DOHH2 (cell line): ENCODE measurements around the gene ZNF532.
"Not testable (repeated sequence)": the region's sequence is repeated elsewhere in the genome, so short reads cannot be mapped to it uniquely, and the experiment has no call there.

Experiments used
- H3F3A ChIP-seq: fragments of 200-600 bp; sonication (generic), shearing (Covaris generic); 2 replicates; pipeline ENCODE4 v1.6.0; 2016; ENCODE audit warnings: antibody characterized with exemption, mild to moderate bottlenecking; ENCODE audit not compliant: control insufficient read depth, insufficient read depth
- H3K27ac ChIP-seq: fragments of 200-600 bp; sonication (generic); 2 replicates; pipeline ENCODE4 v1.5.1; 2014; ENCODE audit warnings: low read depth, mild to moderate bottlenecking, low read length, moderate library complexity
- H3K27me3 ChIP-seq: fragments of 200-600 bp; sonication (generic); 2 replicates; pipeline ENCODE4 v1.6.1; 2014; ENCODE audit warnings: mild to moderate bottlenecking, low read length, mixed read lengths; ENCODE audit not compliant: control insufficient read depth
- H3K36me3 ChIP-seq: fragments of 200-600 bp; sonication (generic); 2 replicates; pipeline ENCODE4 v1.6.1; 2014; ENCODE audit warnings: mild to moderate bottlenecking, low read length, moderate library complexity, mixed read lengths; ENCODE audit not compliant: control insufficient read depth
- H3K4me1 ChIP-seq: fragments of 200-600 bp; sonication (generic); 2 replicates; pipeline ENCODE4 v1.6.1; 2014; ENCODE audit warnings: mild to moderate bottlenecking, low read length, mixed read lengths; ENCODE audit not compliant: control insufficient read depth
- H3K4me2 ChIP-seq: fragments of 200-600 bp; sonication (generic); 2 replicates; pipeline ENCODE4 v1.6.0; 2014; ENCODE audit warnings: mild to moderate bottlenecking, low read length, moderate library complexity
- H3K4me3 ChIP-seq: fragments of 200-600 bp; sonication (generic); 2 replicates; pipeline ENCODE4 v1.5.1; 2014; ENCODE audit warnings: mild to moderate bottlenecking, low read length, mixed read lengths
- H3K79me2 ChIP-seq: fragments of 200-600 bp; sonication (generic); 2 replicates; pipeline ENCODE4 v1.6.1; 2014; ENCODE audit warnings: mild to moderate bottlenecking, low read length, mixed read lengths; ENCODE audit not compliant: control insufficient read depth
- H3K9me2 ChIP-seq: fragments of 200-600 bp; sonication (generic); replicated peaks from 2 replicates; pipeline ENCODE4 v1.6.1; 2014; ENCODE audit warnings: mild to moderate bottlenecking, low read length, mixed read lengths; ENCODE audit not compliant: control insufficient read depth
- H3K9me3 ChIP-seq: fragments of 200-600 bp; sonication (generic); 2 replicates; pipeline ENCODE4 v1.6.1; 2014; ENCODE audit warnings: antibody characterized with exemption, low read length, mixed read lengths; ENCODE audit not compliant: control insufficient read depth, insufficient read depth
- H4K20me1 ChIP-seq: fragments of 200-600 bp; sonication (generic); 2 replicates; pipeline ENCODE4 v1.6.0; 2014; ENCODE audit warnings: low read depth, mild to moderate bottlenecking, antibody characterized with exemption, low read length, moderate library complexity; ENCODE audit not compliant: control insufficient read depth, insufficient read depth
- EZH2phosphoT487 ChIP-seq: fragments of 200-600 bp; sonication (generic); IDR thresholded peaks from 2 replicates; pipeline ENCODE4 v1.6.1; 2017; ENCODE audit warnings: borderline replicate concordance, mild to moderate bottlenecking, antibody characterized with exemption, low read length, moderate library complexity, mixed read lengths
- TF ChIP-seq, protein P1 (sequence below): fragments of 200-600 bp; sonication (generic); IDR thresholded peaks from one replicate; pipeline ENCODE4 v1.5.1; 2014; ENCODE audit warnings: antibody characterized with exemption, mild to moderate bottlenecking, low read depth, low read length; ENCODE audit not compliant: poor library complexity, severe bottlenecking

Gene ZNF532

DNA sequence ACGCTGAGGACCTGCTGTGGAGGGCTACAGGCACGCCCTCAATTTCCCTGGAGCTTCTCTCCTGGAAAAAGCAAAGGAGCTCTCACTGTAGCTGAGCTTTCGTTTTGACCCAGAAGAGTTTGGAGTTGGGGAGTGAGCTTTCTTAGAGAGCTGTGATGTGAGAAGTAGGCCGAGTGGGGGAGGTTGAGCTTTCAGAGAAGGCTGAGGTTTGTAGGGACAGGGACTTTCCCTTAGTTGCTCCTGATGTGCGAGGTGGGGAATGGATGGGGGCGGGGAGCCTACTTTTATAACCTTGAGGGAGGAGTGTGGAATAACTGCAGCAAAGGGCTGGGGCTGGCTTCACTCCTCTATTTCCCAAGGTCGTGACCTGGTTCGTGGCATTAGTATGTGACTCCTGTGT lies 47.1 kb downstream of the ZNF532 start:
- Histone ChIP-seq H4K20me1 (peaks cover 5% of the 10 kb centered on the region; the same call in 1 of the 2 replicates), H3K9me3 (no peaks in the 10 kb centered on the region), H3K79me2 (peaks cover 95% of the 10 kb centered on the region), H3K4me1 (peaks cover 45% of the 10 kb centered on the region), H3K36me3 (peaks cover 73% of the 10 kb centered on the region), H3K9me2 (no peaks in the 10 kb centered on the region), H3K27ac (no peak overlapping the region), H3K4me3 (no peak overlapping the region), H3F3A (peaks cover 5% of the 10 kb centered on the region; the same call in 1 of the 2 replicates), H3K4me2 (peak overlapping the region; percentile 24; the same call in 1 of the 2 replicates), H3K27me3 (no peaks in the 10 kb centered on the region)
- TF ChIP-seq, protein P1, sequence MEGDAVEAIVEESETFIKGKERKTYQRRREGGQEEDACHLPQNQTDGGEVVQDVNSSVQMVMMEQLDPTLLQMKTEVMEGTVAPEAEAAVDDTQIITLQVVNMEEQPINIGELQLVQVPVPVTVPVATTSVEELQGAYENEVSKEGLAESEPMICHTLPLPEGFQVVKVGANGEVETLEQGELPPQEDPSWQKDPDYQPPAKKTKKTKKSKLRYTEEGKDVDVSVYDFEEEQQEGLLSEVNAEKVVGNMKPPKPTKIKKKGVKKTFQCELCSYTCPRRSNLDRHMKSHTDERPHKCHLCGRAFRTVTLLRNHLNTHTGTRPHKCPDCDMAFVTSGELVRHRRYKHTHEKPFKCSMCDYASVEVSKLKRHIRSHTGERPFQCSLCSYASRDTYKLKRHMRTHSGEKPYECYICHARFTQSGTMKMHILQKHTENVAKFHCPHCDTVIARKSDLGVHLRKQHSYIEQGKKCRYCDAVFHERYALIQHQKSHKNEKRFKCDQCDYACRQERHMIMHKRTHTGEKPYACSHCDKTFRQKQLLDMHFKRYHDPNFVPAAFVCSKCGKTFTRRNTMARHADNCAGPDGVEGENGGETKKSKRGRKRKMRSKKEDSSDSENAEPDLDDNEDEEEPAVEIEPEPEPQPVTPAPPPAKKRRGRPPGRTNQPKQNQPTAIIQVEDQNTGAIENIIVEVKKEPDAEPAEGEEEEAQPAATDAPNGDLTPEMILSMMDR, result no peak
- TF ChIP-seq EZH2phosphoT487, result no peak

DNA sequence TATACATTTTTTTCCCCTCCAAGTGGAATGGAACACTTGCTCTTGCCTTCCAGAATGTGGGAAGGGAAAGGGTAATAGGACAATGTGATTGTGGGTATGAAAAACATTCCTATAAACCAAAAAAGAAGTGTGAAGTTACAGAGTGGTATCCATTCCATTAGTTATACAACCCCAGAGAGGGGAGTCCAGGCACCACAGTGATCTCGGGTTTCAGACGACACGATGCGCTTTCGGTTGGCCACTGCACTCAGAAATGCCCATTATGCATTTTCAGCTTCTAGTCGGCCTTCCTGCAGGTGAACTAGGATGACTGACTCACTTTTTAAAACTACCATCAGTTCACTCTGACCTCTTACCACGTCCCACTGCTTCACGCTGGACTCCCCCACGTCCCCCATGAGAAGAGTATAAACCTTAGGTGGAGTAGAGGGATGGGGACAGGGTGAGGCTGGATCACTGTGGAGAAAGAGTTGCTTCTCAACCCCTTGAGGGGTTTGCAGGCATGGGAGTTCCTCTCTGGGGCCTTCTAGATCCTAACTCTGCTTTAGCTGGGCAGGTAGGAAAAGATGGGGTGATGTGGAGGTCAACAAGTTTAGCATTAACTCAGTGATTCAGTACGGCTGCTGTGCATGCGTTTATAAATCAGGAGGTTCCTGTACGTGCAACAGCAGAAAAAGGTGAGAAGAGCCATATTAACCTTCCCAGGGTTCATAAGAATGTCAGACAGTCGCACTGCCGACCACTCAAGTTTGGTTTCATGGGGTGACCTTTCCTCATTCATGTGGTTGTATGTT lies 50.5 kb downstream of the ZNF532 start:
- H3K27ac ChIP-seq, result no peak overlapping the region
- peaks cover 5% of the 10 kb centered on the region; the same call in 1 of the 2 replicates for H4K20me1 ChIP-seq
- no peak overlapping the region for H3K4me3 ChIP-seq
- no peak for TF ChIP-seq EZH2phosphoT487
- TF ChIP-seq, protein P1, result no peak
- H3K27me3 ChIP-seq, result no peaks in the 10 kb centered on the region
- H3K4me1 ChIP-seq, result peaks cover 34% of the 10 kb centered on the region
- peaks cover 80% of the 10 kb centered on the region for H3K36me3 ChIP-seq
- no peaks in the 10 kb centered on the region for H3K9me3 ChIP-seq
- H3K79me2 ChIP-seq, result peaks cover 83% of the 10 kb centered on the region
- H3K9me2 ChIP-seq, result no peaks in the 10 kb centered on the region
- no peak overlapping the region for H3K4me2 ChIP-seq
- H3F3A ChIP-seq, result peaks cover 5% of the 10 kb centered on the region; the same call in 1 of the 2 replicates

DNA sequence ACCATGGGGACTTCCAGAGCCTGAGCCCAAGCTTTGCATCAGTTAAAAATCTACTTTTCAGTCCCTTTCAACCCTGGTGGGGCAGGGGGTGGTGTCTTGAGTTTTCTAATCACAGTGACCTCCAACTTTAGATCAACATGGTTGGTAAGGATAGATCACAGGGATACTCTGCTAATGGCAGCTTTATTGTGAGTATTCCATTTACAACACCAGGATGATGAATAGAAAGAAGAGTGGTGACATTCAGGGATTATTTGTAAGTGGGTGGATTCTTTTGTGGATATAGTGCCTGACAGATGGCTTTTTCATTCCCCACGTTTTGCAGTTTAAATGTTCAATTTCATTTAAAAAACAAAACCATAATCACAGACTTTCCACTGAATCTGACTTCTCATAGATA lies 51.3 kb downstream of the ZNF532 start:
- no peak overlapping the region for H3K4me3 ChIP-seq
- H4K20me1 ChIP-seq, result peaks cover 5% of the 10 kb centered on the region; the same call in 1 of the 2 replicates
- H3K9me3 ChIP-seq, result no peaks in the 10 kb centered on the region
- no peaks in the 10 kb centered on the region for H3K9me2 ChIP-seq
- TF ChIP-seq, protein P1, result no peak
- TF ChIP-seq EZH2phosphoT487, result no peak
- no peak overlapping the region for H3K4me2 ChIP-seq
- no peak overlapping the region for H3K27ac ChIP-seq
- peaks cover 82% of the 10 kb centered on the region for H3K36me3 ChIP-seq
- peaks cover 5% of the 10 kb centered on the region; the same call in 1 of the 2 replicates for H3F3A ChIP-seq
- peaks cover 27% of the 10 kb centered on the region for H3K4me1 ChIP-seq
- H3K79me2 ChIP-seq, result peaks cover 83% of the 10 kb centered on the region
- no peaks in the 10 kb centered on the region for H3K27me3 ChIP-seq

DNA sequence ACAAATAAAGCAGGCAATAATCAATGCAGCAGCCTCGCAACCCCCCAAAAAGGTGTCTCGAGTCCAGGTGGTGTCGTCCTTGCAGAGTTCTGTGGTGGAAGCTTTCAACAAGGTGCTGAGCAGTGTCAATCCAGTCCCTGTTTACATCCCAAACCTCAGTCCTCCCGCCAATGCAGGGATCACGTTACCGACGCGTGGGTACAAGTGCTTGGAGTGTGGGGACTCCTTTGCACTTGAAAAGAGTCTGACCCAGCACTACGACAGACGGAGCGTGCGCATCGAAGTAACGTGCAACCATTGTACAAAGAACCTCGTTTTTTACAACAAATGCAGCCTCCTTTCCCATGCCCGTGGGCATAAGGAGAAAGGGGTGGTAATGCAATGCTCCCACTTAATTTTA lies 55.3 kb downstream of the ZNF532 start:
- H3K27me3 ChIP-seq, H3K4me2 ChIP-seq, H3K27ac ChIP-seq, H3K9me3 ChIP-seq, H3K4me3 ChIP-seq, H3K4me1 ChIP-seq, H4K20me1 ChIP-seq, H3F3A ChIP-seq, H3K9me2 ChIP-seq: not testable (repeated sequence)
- peaks cover 91% of the 10 kb centered on the region for H3K36me3 ChIP-seq
- peaks cover 85% of the 10 kb centered on the region for H3K79me2 ChIP-seq
